Measurements from ENCODE around the gene EFNA5.

DNA sequence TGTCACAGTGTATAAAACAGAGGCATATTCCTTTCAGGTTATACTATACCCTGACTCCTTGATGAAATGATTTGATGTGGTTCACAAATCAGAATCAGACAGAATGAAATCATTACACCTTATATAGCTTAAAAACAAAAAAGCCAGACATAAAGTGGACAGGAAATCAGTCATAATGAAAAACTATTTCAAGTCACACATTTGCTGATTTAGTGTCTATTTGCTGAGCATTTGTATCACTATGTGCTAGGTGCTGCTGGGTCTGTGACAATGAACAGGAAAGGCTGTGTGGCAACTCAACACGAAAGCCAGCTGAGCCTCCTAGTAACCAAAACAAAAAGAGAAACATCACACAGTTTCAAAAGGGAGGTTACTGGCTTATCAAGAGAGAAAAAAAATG lies 194.0 kb downstream of the EFNA5 start:
- TF ChIP-seq POLR2A (IDR thresholded peaks at IDR 0.05) (no peak), POLR2AphosphoS5 (IDR thresholded peaks at IDR 0.05) (no peak)
- TF ChIP-seq, protein P1, sequence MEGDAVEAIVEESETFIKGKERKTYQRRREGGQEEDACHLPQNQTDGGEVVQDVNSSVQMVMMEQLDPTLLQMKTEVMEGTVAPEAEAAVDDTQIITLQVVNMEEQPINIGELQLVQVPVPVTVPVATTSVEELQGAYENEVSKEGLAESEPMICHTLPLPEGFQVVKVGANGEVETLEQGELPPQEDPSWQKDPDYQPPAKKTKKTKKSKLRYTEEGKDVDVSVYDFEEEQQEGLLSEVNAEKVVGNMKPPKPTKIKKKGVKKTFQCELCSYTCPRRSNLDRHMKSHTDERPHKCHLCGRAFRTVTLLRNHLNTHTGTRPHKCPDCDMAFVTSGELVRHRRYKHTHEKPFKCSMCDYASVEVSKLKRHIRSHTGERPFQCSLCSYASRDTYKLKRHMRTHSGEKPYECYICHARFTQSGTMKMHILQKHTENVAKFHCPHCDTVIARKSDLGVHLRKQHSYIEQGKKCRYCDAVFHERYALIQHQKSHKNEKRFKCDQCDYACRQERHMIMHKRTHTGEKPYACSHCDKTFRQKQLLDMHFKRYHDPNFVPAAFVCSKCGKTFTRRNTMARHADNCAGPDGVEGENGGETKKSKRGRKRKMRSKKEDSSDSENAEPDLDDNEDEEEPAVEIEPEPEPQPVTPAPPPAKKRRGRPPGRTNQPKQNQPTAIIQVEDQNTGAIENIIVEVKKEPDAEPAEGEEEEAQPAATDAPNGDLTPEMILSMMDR (IDR thresholded peaks at IDR 0.05): no peak

Measured in suprapubic skin (tissue), 4 donors.